SK-N-MC (cell line): ENCODE results near the gene POMT1.
A peak's percentile ranks its signal among the peaks of the same experiment; 100 is the strongest.

Source experiments
- DNase-seq: peaks from one replicate; pipeline ENCODE4 v3.0.0-alpha.2; 2011; ENCODE audit warnings: low read depth, low spot score
- H3K27ac ChIP-seq: fragments of 200-600 bp; sonication (generic); 2 replicates; pipeline ENCODE4 v1.5.1; 2016; ENCODE audit warnings: mixed run types
- H3K36me3 ChIP-seq: fragments of 200-600 bp; sonication (generic); 2 replicates; pipeline ENCODE4 v1.6.1; 2017; ENCODE audit warnings: antibody characterized with exemption, low read length, mixed read lengths; ENCODE audit not compliant: insufficient read depth
- H3K4me3 ChIP-seq: fragments of 200-600 bp; sonication (generic); 2 replicates; pipeline ENCODE4 v1.5.1; 2016
- H3K9ac ChIP-seq: fragments of 200-600 bp; sonication (generic); 2 replicates; pipeline ENCODE4 v1.8.0; 2017; ENCODE audit warnings: mixed run types, mixed read lengths; ENCODE audit not compliant: insufficient read length
- H3K9me3 ChIP-seq: fragments of 200-600 bp; sonication (generic); 2 replicates; pipeline ENCODE4 v1.6.1; 2017; ENCODE audit warnings: low read depth, mild to moderate bottlenecking, antibody characterized with exemption, low read length, moderate library complexity, mixed read lengths
- EZH2 ChIP-seq: fragments of 200-600 bp; sonication (generic); IDR thresholded peaks from one replicate; pipeline ENCODE4 v1.6.1; 2017; ENCODE audit warnings: antibody characterized with exemption
- FOXP2 ChIP-seq: optimal IDR thresholded peaks from 2 replicates; pipeline ENCODE3; 2011; ENCODE audit warnings: mild to moderate bottlenecking, moderate library complexity; ENCODE audit not compliant: insufficient read depth; ENCODE audit errors: extremely low read length, control extremely low read depth
- POLR2AphosphoS5 ChIP-seq: IDR thresholded peaks from 2 replicates; pipeline ENCODE4 v1.6.1; 2012; ENCODE audit warnings: mild to moderate bottlenecking, low read depth, low read length, borderline replicate concordance

POMT1 gene

GRCh38 chr9:131530920-131531832 is 28.5 kb downstream of the POMT1 start, which contains the start of gene UCK1:
Gene UCK1, minus strand, starts transcription at chr9:131531263. Its CDS starts 89 bp downstream, at chr9:131531174.
- Histone ChIP-seq H3K9ac (peak within 1 kb of the TSS; percentile 95), H3K4me3 (peak within 1 kb of the TSS; percentile 92), H3K36me3 (peaks cover 23% of the 10 kb centered on the region; the same call in 1 of the 2 replicates), H3K27ac (no peak within 1 kb of the TSS), H3K9me3 (no peaks in the 10 kb centered on the region)
- no peak for TF ChIP-seq FOXP2
- TF ChIP-seq POLR2AphosphoS5 = peak; percentile 60; the same call in 1 of the 2 replicates
- TF ChIP-seq EZH2 = no peak
- DNase-seq = no peak

GRCh38 chr9:131534721-131535237 is 32.1 kb downstream of the POMT1 start:
- no peak overlapping the region for H3K9ac ChIP-seq
- H3K36me3 ChIP-seq = peaks cover 2% of the 10 kb centered on the region; the same call in 1 of the 2 replicates
- no peak for DNase-seq
- H3K27ac ChIP-seq = no peak overlapping the region
- H3K4me3 ChIP-seq = no peak overlapping the region
- TF ChIP-seq POLR2AphosphoS5 (no peak), EZH2 (no peak), FOXP2 (no peak)
- H3K9me3 ChIP-seq = no peaks in the 10 kb centered on the region

GRCh38 chr9:131537946-131538345 is 35.2 kb downstream of the POMT1 start:
- Histone ChIP-seq H3K36me3 (no peaks in the 10 kb centered on the region), H3K4me3 (no peak overlapping the region), H3K9me3 (no peaks in the 10 kb centered on the region), H3K9ac (no peak overlapping the region), H3K27ac (no peak overlapping the region)
- no peak for DNase-seq
- TF ChIP-seq EZH2 (no peak), FOXP2 (no peak), POLR2AphosphoS5 (no peak)

GRCh38 chr9:131539223-131539923 is 36.7 kb downstream of the POMT1 start:
- no peak for DNase-seq
- no peak for TF ChIP-seq FOXP2

GRCh38 chr9:131543141-131543540 is 40.4 kb downstream of the POMT1 start:
- TF ChIP-seq EZH2 (no peak), POLR2AphosphoS5 (no peak), FOXP2 (no peak)
- H3K36me3 ChIP-seq = no peaks in the 10 kb centered on the region
- H3K27ac ChIP-seq = no peak overlapping the region
- DNase-seq = no peak
- H3K9ac ChIP-seq = no peak overlapping the region
- no peak overlapping the region for H3K4me3 ChIP-seq
- peaks cover 3% of the 10 kb centered on the region; the same call in 1 of the 2 replicates for H3K9me3 ChIP-seq

More at GRCh38 chr9:131539223-131539923, 36.7 kb downstream of the POMT1 start:
- Histone ChIP-seq H3K36me3 (no peaks in the 10 kb centered on the region), H3K27ac (no peak overlapping the region), H3K9ac (no peak overlapping the region), H3K4me3 (no peak overlapping the region), H3K9me3 (peaks cover 3% of the 10 kb centered on the region; the same call in 1 of the 2 replicates)

GRCh38 chr9:131545003-131545785 is 42.5 kb downstream of the POMT1 start, which contains the start of gene PRRT1B:
Gene PRRT1B, plus strand, starts transcription at chr9:131545523. Its CDS starts 93 bp downstream, at chr9:131545616.
- DNase-seq = no peak
- H3K9me3 ChIP-seq = peaks cover 3% of the 10 kb centered on the region; the same call in 1 of the 2 replicates
- H3K36me3 ChIP-seq = no peaks in the 10 kb centered on the region
- no peak within 1 kb of the TSS for H3K9ac ChIP-seq
- H3K27ac ChIP-seq = no peak within 1 kb of the TSS
- TF ChIP-seq POLR2AphosphoS5 = no peak
- no peak for TF ChIP-seq FOXP2
- peak within 1 kb of the TSS; percentile 65 for H3K4me3 ChIP-seq

GRCh38 chr9:131545786-131546335 is 43.1 kb downstream of the POMT1 start:
- TF ChIP-seq POLR2AphosphoS5 (no peak), FOXP2 (no peak), EZH2 (no peak)
- H3K36me3 ChIP-seq = no peaks in the 10 kb centered on the region
- H3K9me3 ChIP-seq = peaks cover 3% of the 10 kb centered on the region; the same call in 1 of the 2 replicates
- no peak for DNase-seq
- H3K4me3 ChIP-seq = no peak overlapping the region; the same call in 1 of the 2 replicates
- no peak overlapping the region for H3K9ac ChIP-seq
- no peak overlapping the region for H3K27ac ChIP-seq
